NCI-H774 (cell line): ENCODE results near the gene FOXA2.

Experiments
- DNase-seq: peaks from one replicate; lab custom pipeline; 2025; lab: John Stamatoyannopoulos, UW

The FOXA2 gene

DNA sequence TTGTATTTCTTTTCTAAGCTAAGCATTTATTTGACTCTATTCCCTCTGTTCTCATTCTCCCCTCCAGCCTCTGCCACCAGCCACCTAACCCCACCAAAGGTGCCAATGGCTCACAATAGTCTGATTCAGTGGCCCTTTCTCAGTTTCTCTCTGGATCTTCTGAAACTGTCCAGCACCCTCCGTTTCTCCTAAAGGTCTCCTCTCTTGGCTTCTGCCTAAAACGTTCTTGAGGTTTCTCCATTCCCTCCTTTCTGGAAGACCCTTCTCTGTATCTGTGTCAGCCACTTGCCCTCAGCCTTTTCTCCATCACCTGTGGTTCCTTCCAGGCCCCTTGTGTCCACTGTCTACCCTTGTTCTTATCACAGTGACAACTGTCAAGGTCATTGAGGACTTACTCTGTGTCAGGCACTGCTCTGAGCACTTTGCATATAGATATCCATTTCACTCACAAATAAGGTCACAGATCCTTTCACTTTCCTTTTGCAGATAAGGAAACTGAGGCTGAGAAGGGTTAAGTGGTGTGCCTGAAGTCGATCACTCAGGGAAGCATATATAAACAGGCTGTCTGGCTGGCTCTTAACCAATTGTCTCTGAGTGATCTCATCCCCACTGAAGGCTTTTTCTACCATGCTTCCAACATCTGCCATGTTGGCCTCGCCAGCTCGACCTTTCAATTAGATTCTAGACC, 48.1 kb downstream of the FOXA2 start:
- no peak for DNase-seq

DNA sequence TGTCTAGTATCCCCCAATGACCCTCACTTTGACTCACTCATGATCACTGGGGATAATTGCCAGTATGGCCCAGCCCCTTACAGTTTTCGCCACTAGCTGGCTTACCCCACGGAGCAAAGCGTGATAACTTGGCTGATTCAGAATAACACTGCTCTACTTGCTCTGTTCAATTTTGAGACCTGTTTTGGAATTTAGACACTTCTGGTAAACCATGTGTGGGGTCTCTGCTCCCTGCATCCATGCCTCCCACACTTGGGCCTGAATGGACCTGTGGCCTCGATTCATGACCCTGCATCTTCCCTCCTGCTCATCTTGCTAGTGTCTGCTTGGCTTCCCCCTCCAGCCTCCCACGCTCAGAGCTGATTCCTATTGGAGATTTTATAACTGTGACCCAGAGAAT, 48.9 kb downstream of the FOXA2 start:
- DNase-seq, result no peak

- no peak for DNase-seq
Measured at GRCh38 chr20:22533823-22534751, 50.3 kb downstream of the FOXA2 start.

- no peak for DNase-seq
Measured at GRCh38 chr20:22532598-22532997, 51.8 kb downstream of the FOXA2 start.

DNA sequence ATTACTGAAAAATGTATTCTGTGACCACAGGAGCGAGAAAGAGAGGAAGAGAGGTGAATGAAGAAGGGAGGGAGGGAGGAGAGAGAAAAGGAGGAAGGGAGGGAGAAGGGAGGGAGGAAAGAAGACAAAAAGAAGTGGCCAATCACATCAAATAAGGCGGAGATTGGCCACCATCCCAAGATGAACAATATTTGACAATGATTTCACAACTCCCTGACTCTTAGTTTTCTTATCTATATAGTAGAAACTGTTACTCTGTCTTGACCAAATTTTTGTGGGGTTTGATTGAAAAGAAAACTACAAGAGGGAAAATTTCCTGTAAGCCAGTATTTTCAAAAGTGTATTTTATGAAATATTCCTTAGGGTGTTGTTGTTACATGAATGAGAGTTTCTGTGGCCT, 52.6 kb downstream of the FOXA2 start:
- DNase-seq, result no peak

GRCh38 chr20:22531056-22531615, 53.2 kb downstream of the FOXA2 start:
- no peak for DNase-seq
